ENCODE measurements around the gene ISCA1. TPM values are rescaled to one million over a fixed set of nuclear protein-coding genes. Genes with fewer than 3 reads are reported as not detected.

ISCA1 gene
- total RNA-seq: 22.1 and 26.4 TPM in 2 replicates

DNA sequence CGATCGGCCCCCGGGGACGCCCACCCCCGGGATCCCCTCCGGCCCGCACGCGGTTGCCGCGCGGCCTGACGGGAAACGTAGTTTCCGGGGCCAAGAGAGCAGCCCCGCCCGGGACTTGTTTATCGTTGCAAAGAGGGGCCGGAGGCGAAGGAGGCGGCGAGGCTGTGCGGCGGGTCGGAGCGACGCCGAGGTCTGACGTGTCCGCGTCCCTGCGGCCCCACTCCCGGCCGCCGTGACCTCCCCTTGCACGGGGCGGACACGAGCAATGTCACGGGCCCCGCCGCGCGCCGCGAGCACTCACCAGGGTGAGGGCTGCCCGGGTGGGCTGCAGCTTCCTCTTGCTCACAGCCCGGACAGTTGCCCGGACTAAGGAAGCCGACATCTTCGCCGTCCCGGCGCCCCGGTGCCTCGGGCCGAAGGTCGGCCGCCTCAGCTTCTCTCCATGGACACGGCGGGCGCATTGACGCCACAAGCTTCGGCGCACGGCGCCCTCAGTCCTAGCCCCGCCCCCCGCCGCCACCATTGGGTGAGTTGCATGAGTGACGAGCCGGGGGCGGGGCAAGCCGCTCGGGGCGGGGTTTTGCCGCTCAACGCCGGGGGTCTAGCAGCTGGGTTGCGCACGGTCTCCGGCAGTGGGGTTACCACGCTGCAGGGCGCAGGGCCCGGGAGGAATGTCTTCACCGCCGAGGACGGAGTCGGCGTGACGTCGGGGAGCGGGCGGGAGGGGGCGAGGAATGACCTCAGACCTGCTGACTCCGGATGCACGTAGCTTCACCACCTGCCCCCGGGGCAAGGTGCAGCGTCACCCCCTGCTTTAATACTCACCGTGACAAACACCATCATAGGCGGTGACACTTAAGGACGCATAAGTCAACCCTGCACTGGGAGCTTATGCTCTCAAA, at the start of gene ISCA1:
TSS of gene ISCA1 (minus strand) at position 462 of the 902 bp plus-strand sequence. CDS start at position 382, 80 bp downstream.
- Histone ChIP-seq H3K27me3 (ENCODE audit: control insufficient read depth, insufficient read depth, low read length) (no peaks in the 10 kb centered on the region), H3K36me3 (ENCODE audit: control insufficient read depth, insufficient read depth, low read length) (no peaks in the 10 kb centered on the region), H3K4me3 (ENCODE audit: low read depth, low read length) (peak within 1 kb of the TSS; percentile 99)
- peak; percentile 56 for DNase-seq (ENCODE audit: low read depth)
- TF ChIP-seq CTCF (IDR thresholded peaks at IDR 0.05; ENCODE audit: insufficient read depth, low read length, poor library complexity, severe bottlenecking): no peak

- H3K4me3 ChIP-seq (ENCODE audit: low read depth, low read length): no peak overlapping the region
- H3K36me3 ChIP-seq (ENCODE audit: control insufficient read depth, insufficient read depth, low read length): peaks cover 3% of the 10 kb centered on the region
- no peak for TF ChIP-seq CTCF (IDR thresholded peaks at IDR 0.05; ENCODE audit: insufficient read depth, low read length, poor library complexity, severe bottlenecking)
- no peaks in the 10 kb centered on the region for H3K27me3 ChIP-seq (ENCODE audit: control insufficient read depth, insufficient read depth, low read length)
- no peak for DNase-seq (ENCODE audit: low read depth)
These were observed 47.8 kb upstream of the ISCA1 start for GRCh38 chr9:86330186-86330585.

DNA sequence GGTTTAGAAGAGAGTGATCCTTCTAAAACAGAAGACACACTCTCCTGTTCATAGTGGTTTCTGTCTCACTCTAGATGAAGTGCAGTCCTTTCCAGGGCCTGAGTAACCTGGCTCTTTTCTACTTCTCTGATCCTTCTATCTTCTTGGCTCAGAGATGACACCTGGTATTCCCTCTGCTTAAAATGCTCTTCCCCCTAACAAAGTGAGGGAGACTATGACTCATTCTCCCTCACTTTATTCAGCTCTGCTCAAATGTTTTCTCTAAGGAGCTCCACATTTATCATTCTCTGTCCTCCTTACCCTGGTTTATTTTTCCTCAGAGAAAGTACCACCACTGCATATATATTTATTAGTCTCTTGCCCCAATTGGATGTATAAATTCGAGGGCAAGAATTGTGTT, 47.3 kb upstream of the ISCA1 start:
- H3K36me3 ChIP-seq (ENCODE audit: control insufficient read depth, insufficient read depth, low read length): peaks cover 2% of the 10 kb centered on the region
- no peaks in the 10 kb centered on the region for H3K27me3 ChIP-seq (ENCODE audit: control insufficient read depth, insufficient read depth, low read length)
- no peak overlapping the region for H3K4me3 ChIP-seq (ENCODE audit: low read depth, low read length)
- no peak for TF ChIP-seq CTCF (IDR thresholded peaks at IDR 0.05; ENCODE audit: insufficient read depth, low read length, poor library complexity, severe bottlenecking)
- DNase-seq (ENCODE audit: low read depth): no peak

DNA sequence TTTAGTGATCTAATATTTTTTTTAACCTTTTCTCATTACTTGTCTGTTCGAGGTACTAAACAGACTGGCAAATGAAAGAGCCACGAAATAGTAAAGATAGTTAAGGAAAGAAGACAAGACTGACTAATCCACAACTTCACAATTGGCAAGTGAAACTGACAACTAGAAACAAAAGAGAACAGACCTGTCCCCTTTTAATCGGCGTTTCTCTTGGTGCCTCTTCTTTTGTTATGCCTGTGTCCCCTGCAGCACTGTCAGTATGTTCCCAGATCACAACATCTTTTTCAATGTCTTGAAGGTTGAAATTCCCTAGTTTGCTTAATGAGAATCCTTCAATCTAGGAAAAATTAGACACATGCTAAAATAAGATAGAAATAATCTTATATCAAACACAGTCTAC, 45.8 kb upstream of the ISCA1 start:
- Histone ChIP-seq H3K4me3 (ENCODE audit: low read depth, low read length) (no peak overlapping the region), H3K27me3 (ENCODE audit: control insufficient read depth, insufficient read depth, low read length) (no peaks in the 10 kb centered on the region), H3K36me3 (ENCODE audit: control insufficient read depth, insufficient read depth, low read length) (peaks cover 1% of the 10 kb centered on the region)
- no peak for TF ChIP-seq CTCF (IDR thresholded peaks at IDR 0.05; ENCODE audit: insufficient read depth, low read length, poor library complexity, severe bottlenecking)
- DNase-seq (ENCODE audit: low read depth): no peak

DNA sequence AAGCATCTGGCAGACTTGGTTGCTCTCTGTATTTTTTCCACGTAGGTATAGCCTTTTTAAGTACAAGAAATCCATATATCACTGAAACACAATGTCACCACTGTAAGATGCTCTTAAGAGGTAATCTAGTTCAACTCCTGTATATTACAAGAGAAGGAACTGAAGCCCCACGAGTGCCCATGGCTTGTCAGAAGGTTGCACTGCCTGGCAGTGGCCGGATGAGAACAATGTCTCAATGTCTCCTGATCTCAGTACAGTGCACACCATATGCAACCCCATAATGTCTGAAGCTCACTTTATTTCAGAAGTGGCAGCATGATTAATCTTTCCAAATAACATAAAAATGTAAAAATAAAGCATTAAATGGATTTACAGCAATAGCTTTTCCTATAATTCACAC, 44.2 kb upstream of the ISCA1 start:
- no peak for DNase-seq (ENCODE audit: low read depth)
- Histone ChIP-seq H3K36me3 (ENCODE audit: control insufficient read depth, insufficient read depth, low read length) (peaks cover 3% of the 10 kb centered on the region), H3K4me3 (ENCODE audit: low read depth, low read length) (no peak overlapping the region), H3K27me3 (ENCODE audit: control insufficient read depth, insufficient read depth, low read length) (no peaks in the 10 kb centered on the region)
- no peak for TF ChIP-seq CTCF (IDR thresholded peaks at IDR 0.05; ENCODE audit: insufficient read depth, low read length, poor library complexity, severe bottlenecking)
